ENCODE data around the gene CEP57L1. TPM values are rescaled to one million over a fixed set of nuclear protein-coding genes. Genes with fewer than 3 reads are reported as not detected.
A peak's percentile ranks its signal among the peaks of the same experiment; 100 is the strongest.
"Not testable (repeated sequence)": the region's sequence is repeated elsewhere in the genome, so short reads cannot be mapped to it uniquely, and the experiment has no call there.

The CEP57L1 gene
- total RNA-seq, 1 donor from 2014 or later: 4.7 TPM

GRCh38 chr6:109083657-109084056, 11.7 kb upstream of the CEP57L1 start:
- CTCF ChIA-PET: interaction anchor here (1.1 kb wide), 2 partner anchors 8 to 542 kb away, joined by 3 read pairs; no protein-coding TSS in a partner anchor
- intact Hi-C loops (cut with micrococcal nuclease): no loop called here

GRCh38 chr6:109084146-109084545, 11.2 kb upstream of the CEP57L1 start:
- H3K27me3 Mint-ChIP-seq; DNase-seq; H3K4me3 Mint-ChIP-seq; H3K27ac Mint-ChIP-seq; H3K9me3 Mint-ChIP-seq; H3K36me3 Mint-ChIP-seq (ENCODE audit: low read depth); intact Hi-C loops (cut with micrococcal nuclease); ATAC-seq (ENCODE audit: low read depth): not testable (repeated sequence)
- POLR2A ChIA-PET: interaction anchor here (2.5 kb wide), 1 partner anchor 10 kb away, joined by 10 read pairs; the partner anchor contains the start of gene SESN1
- CTCF ChIA-PET: interaction anchor here (1.1 kb wide), 2 partner anchors 9 to 543 kb away, joined by 3 read pairs; no protein-coding TSS in a partner anchor
- peaks cover 10% of the 10 kb centered on the region for H3K4me1 Mint-ChIP-seq

More at GRCh38 chr6:109083657-109084056, 11.7 kb upstream of the CEP57L1 start:
- no peaks in the 10 kb centered on the region for H3K9me3 Mint-ChIP-seq
- peaks cover 6% of the 10 kb centered on the region for H3K36me3 Mint-ChIP-seq (ENCODE audit: low read depth)
- TF ChIP-seq CTCF (IDR thresholded peaks at IDR 0.05): no peak
- no peak for ATAC-seq (ENCODE audit: low read depth)
- peaks cover 8% of the 10 kb centered on the region for H3K4me1 Mint-ChIP-seq
- no peak for DNase-seq
- H3K4me3 Mint-ChIP-seq: no peak overlapping the region
- no peak overlapping the region for H3K27ac Mint-ChIP-seq
- POLR2A ChIA-PET: no interaction called here
- no peaks in the 10 kb centered on the region for H3K27me3 Mint-ChIP-seq

- intact Hi-C loops (cut with micrococcal nuclease): no loop called here
- no peak for TF ChIP-seq CTCF (IDR thresholded peaks at IDR 0.05)
- DNase-seq (no peak), ATAC-seq (ENCODE audit: low read depth) (no peak)
- CTCF ChIA-PET: no interaction called here
- Mint-ChIP-seq H3K27me3 (no peaks in the 10 kb centered on the region), H3K36me3 (ENCODE audit: low read depth) (peaks cover 3% of the 10 kb centered on the region), H3K4me1 (peaks cover 31% of the 10 kb centered on the region), H3K27ac (no peak overlapping the region), H3K4me3 (no peak overlapping the region), H3K9me3 (no peaks in the 10 kb centered on the region)
- POLR2A ChIA-PET: no interaction called here
Measured at GRCh38 chr6:109087661-109088264, 7.5 kb upstream of the CEP57L1 start.

GRCh38 chr6:109088995-109089394, 6.3 kb upstream of the CEP57L1 start:
- TF ChIP-seq CTCF (IDR thresholded peaks at IDR 0.05): no peak
- peaks cover 3% of the 10 kb centered on the region for H3K36me3 Mint-ChIP-seq (ENCODE audit: low read depth)
- no peak for DNase-seq
- ChIA-PET CTCF (no interaction called here), POLR2A (no interaction called here)
- H3K27ac Mint-ChIP-seq: no peak overlapping the region
- H3K27me3 Mint-ChIP-seq: no peaks in the 10 kb centered on the region
- intact Hi-C loops (cut with micrococcal nuclease): no loop called here
- peaks cover 42% of the 10 kb centered on the region for H3K4me1 Mint-ChIP-seq
- no peak for ATAC-seq (ENCODE audit: low read depth)
- no peak overlapping the region for H3K4me3 Mint-ChIP-seq
- no peaks in the 10 kb centered on the region for H3K9me3 Mint-ChIP-seq

- intact Hi-C loops (cut with micrococcal nuclease): loop anchor here (10.0 kb wide), 2 partner anchors 797 to 1017 kb away; partner anchors contain the start of genes AFG1L and OSTM1
- ChIA-PET CTCF (interaction anchor here (1.6 kb wide), 1 partner anchor 18 kb away, joined by 5 read pairs; no protein-coding TSS in a partner anchor), POLR2A (no interaction called here)
- no peak for TF ChIP-seq CTCF (IDR thresholded peaks at IDR 0.05)
- peak overlapping the region; percentile 38 for H3K4me3 Mint-ChIP-seq
- DNase-seq (no peak), ATAC-seq (ENCODE audit: low read depth) (no peak)
- no peak overlapping the region for H3K27ac Mint-ChIP-seq
- H3K9me3 Mint-ChIP-seq: no peaks in the 10 kb centered on the region
- peaks cover 55% of the 10 kb centered on the region for H3K4me1 Mint-ChIP-seq
- H3K36me3 Mint-ChIP-seq (ENCODE audit: low read depth): peaks cover 10% of the 10 kb centered on the region
- no peaks in the 10 kb centered on the region for H3K27me3 Mint-ChIP-seq
Measured at GRCh38 chr6:109091314-109092024, 3.8 kb upstream of the CEP57L1 start.

All from activated B cell treated with CpG ODN at 0.5 μM for 24 hours (primary cell).